Loucy (cell line): ENCODE results near the gene CCKAR.

Source experiments
- H2AFZ ChIP-seq: fragments of 200-600 bp; sonication (generic); 2 replicates; pipeline ENCODE4 v1.6.0; 2016; ENCODE audit warnings: antibody characterized with exemption, mild to moderate bottlenecking, low read length, moderate library complexity
- H3F3A ChIP-seq: fragments of 200-600 bp; 2 replicates; pipeline ENCODE4 v1.6.0; 2016; ENCODE audit warnings: antibody characterized with exemption, low read depth, mild to moderate bottlenecking
- H3K27me3 ChIP-seq: fragments of 200-600 bp; sonication (generic); 2 replicates; pipeline ENCODE4 v1.6.1; 2014; ENCODE audit warnings: low read length, mild to moderate bottlenecking; ENCODE audit not compliant: insufficient read depth, poor library complexity, severe bottlenecking
- H3K36me3 ChIP-seq: fragments of 200-600 bp; sonication (generic); 2 replicates; pipeline ENCODE4 v1.6.1; 2016; ENCODE audit warnings: low read length; ENCODE audit not compliant: insufficient read depth
- H3K4me1 ChIP-seq: fragments of 200-600 bp; sonication (generic); 2 replicates; pipeline ENCODE4 v1.5.1; 2014; ENCODE audit warnings: low read length, mild to moderate bottlenecking; ENCODE audit not compliant: insufficient read depth, poor library complexity, severe bottlenecking
- H3K4me2 ChIP-seq: fragments of 200-600 bp; sonication (generic); 2 replicates; pipeline ENCODE4 v1.6.0; 2014; ENCODE audit warnings: antibody characterized with exemption, low read length, low read depth, mild to moderate bottlenecking; ENCODE audit not compliant: poor library complexity, severe bottlenecking
- H3K4me3 ChIP-seq: fragments of 200-600 bp; sonication (generic); 2 replicates; pipeline ENCODE4 v1.5.1; 2014; ENCODE audit warnings: low read length, mild to moderate bottlenecking, mixed read lengths; ENCODE audit not compliant: poor library complexity, severe bottlenecking
- H3K79me2 ChIP-seq: fragments of 200-600 bp; sonication (generic); 2 replicates; pipeline ENCODE4 v1.6.1; 2014; ENCODE audit warnings: low read length; ENCODE audit not compliant: insufficient read depth
- H3K9ac ChIP-seq: fragments of 200-600 bp; sonication (generic); 2 replicates; pipeline ENCODE4 v1.6.0; 2014; ENCODE audit warnings: mild to moderate bottlenecking, low read depth, low read length, moderate library complexity; ENCODE audit not compliant: poor library complexity, severe bottlenecking
- H3K9me2 ChIP-seq: fragments of 200-600 bp; sonication (generic); replicated peaks from 2 replicates; pipeline ENCODE4 v1.6.1; 2016; ENCODE audit warnings: low read depth, low read length, mixed read lengths
- H3K9me3 ChIP-seq: fragments of 200-600 bp; sonication (generic); 2 replicates; pipeline ENCODE4 v1.6.1; 2014; ENCODE audit warnings: mild to moderate bottlenecking, antibody characterized with exemption, low read length, low read depth; ENCODE audit not compliant: insufficient read depth
- H4K20me1 ChIP-seq: fragments of 200-600 bp; sonication (generic); 2 replicates; pipeline ENCODE4 v1.6.0; 2014; ENCODE audit warnings: antibody characterized with exemption, low read length, mild to moderate bottlenecking; ENCODE audit not compliant: insufficient read depth, poor library complexity, severe bottlenecking
- CTCF ChIP-seq: fragments of 200-600 bp; sonication (generic); conservative IDR thresholded peaks from 2 replicates; pipeline ENCODE4 v1.5.1; 2014; ENCODE audit warnings: mild to moderate bottlenecking, antibody characterized with exemption, low read length
- EZH2phosphoT487 ChIP-seq: fragments of 200-600 bp; IDR thresholded peaks from 2 replicates; pipeline ENCODE4 v1.6.1; 2018; ENCODE audit warnings: antibody characterized with exemption, mild to moderate bottlenecking, moderate library complexity, borderline replicate concordance

Gene CCKAR

DNA sequence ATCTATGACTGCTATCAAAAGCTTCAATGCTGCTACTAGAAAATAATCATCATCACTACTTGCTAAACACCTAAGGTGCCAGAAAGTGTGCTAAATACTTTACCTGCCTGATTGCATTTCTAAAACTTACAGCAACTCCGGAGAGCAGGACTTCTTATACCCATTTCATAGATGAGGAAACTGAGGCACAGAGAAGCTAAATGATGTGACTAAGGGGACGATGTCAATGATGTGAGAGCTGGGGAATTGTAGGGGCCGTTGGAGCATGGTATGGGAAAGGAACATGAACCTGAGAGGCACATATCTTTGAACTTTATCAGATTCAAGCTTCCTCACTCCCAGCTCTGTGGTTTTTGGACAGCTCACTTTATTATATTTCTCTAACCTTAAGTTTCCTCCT, 38.7 kb downstream of the CCKAR start:
- Histone ChIP-seq H2AFZ (no peak overlapping the region), H3K27me3 (no peaks in the 10 kb centered on the region)

GRCh38 chr4:26450418-26450817, 39.9 kb downstream of the CCKAR start:
- Histone ChIP-seq H3K27me3 (no peaks in the 10 kb centered on the region), H3K4me1 (peaks cover 11% of the 10 kb centered on the region), H2AFZ (no peak overlapping the region), H3K9ac (no peak overlapping the region), H4K20me1 (no peaks in the 10 kb centered on the region), H3K4me2 (no peak overlapping the region), H3K79me2 (no peaks in the 10 kb centered on the region), H3K4me3 (no peak overlapping the region), H3K9me2 (no peaks in the 10 kb centered on the region), H3F3A (no peaks in the 10 kb centered on the region), H3K9me3 (no peaks in the 10 kb centered on the region), H3K36me3 (no peaks in the 10 kb centered on the region)
- TF ChIP-seq CTCF (no peak), EZH2phosphoT487 (no peak)

More for the DNA sequence above, 38.7 kb downstream of the CCKAR start:
- Histone ChIP-seq H3K4me1 (peaks cover 11% of the 10 kb centered on the region), H3K9me2 (no peaks in the 10 kb centered on the region), H4K20me1 (no peaks in the 10 kb centered on the region), H3K9me3 (no peaks in the 10 kb centered on the region), H3K79me2 (no peaks in the 10 kb centered on the region), H3K4me2 (no peak overlapping the region), H3F3A (no peaks in the 10 kb centered on the region), H3K9ac (no peak overlapping the region), H3K4me3 (no peak overlapping the region), H3K36me3 (no peaks in the 10 kb centered on the region)
- TF ChIP-seq CTCF (no peak), EZH2phosphoT487 (no peak)

DNA sequence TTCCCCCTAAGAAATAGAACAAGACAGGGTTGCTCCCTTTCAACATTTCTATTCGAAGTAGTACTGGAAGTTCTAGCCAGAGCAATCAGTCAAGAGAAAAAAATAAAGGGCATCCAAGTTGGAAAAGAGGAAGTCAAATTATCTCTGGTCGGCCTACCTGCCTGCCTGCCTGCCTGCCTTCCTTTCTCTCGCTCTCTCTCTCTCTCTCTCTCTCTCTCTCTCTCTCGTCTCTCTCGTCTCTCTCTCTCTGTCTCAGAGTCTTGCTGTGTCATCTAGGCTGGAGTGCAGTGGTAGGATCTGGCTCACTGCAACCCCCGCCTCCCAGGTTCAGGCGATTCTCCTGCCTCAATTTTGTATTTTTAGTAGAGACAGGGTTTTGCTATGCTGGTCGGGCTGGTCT, 42.9 kb downstream of the CCKAR start:
- Histone ChIP-seq H4K20me1 (no peaks in the 10 kb centered on the region), H3K9ac (no peak overlapping the region), H3K9me2 (no peaks in the 10 kb centered on the region), H3K4me1 (peaks cover 4% of the 10 kb centered on the region), H3K4me2 (no peak overlapping the region), H3K36me3 (no peaks in the 10 kb centered on the region), H3K27me3 (no peaks in the 10 kb centered on the region), H3K79me2 (no peaks in the 10 kb centered on the region), H3F3A (no peaks in the 10 kb centered on the region), H3K9me3 (no peaks in the 10 kb centered on the region), H2AFZ (no peak overlapping the region), H3K4me3 (no peak overlapping the region)
- no peak for TF ChIP-seq CTCF
- TF ChIP-seq EZH2phosphoT487, result no peak
